Astrocyte of the spinal cord (primary cell): Measurements from ENCODE around the gene SSBP2.
"Not testable (repeated sequence)": the region's sequence is repeated elsewhere in the genome, so short reads cannot be mapped to it uniquely, and the experiment has no call there.

Source experiments
- DNase-seq: peaks from one replicate; pipeline ENCODE4 v3.0.0; 2011; ENCODE audit warnings: low read depth, low spot score
- H3K4me3 ChIP-seq: 2 replicates; pipeline ENCODE4 v1.5.1; 2011; ENCODE audit warnings: low read depth, mild to moderate bottlenecking, low read length, moderate library complexity
- CTCF ChIP-seq: IDR thresholded peaks from 2 replicates; pipeline ENCODE4 v1.5.1; 2012; ENCODE audit warnings: low read depth, mild to moderate bottlenecking, low read length, inconsistent platforms
- in situ Hi-C: cut with HindIII; loops from 2 replicates; pipeline ENCODE4 v1.10.0; 2017; ENCODE audit warnings: low sequenced_read_pairs

The SSBP2 gene

GRCh38 chr5:81685471-81685870, 65.4 kb downstream of the SSBP2 start:
- TF ChIP-seq CTCF, result no peak
- H3K4me3 ChIP-seq, result no peak overlapping the region
- in situ Hi-C loops, result no loop called here
- no peak for DNase-seq

- in situ Hi-C loops, result no loop called here
- DNase-seq, result no peak
- TF ChIP-seq CTCF, result no peak
- H3K4me3 ChIP-seq, result no peak overlapping the region
Measured at GRCh38 chr5:81679885-81680284, 71.0 kb downstream of the SSBP2 start.

GRCh38 chr5:81675420-81675819, 75.5 kb downstream of the SSBP2 start:
- in situ Hi-C loops, result no loop called here
- H3K4me3 ChIP-seq, result no peak overlapping the region
- no peak for TF ChIP-seq CTCF
- DNase-seq, result no peak

- in situ Hi-C loops, result no loop called here
- H3K4me3 ChIP-seq, result no peak overlapping the region
- DNase-seq, result no peak
- TF ChIP-seq CTCF, result no peak
Measured at GRCh38 chr5:81665795-81666194, 85.1 kb downstream of the SSBP2 start.

- DNase-seq, in situ Hi-C loops, H3K4me3 ChIP-seq: not testable (repeated sequence)
Measured at GRCh38 chr5:81660624-81661023, 90.3 kb downstream of the SSBP2 start.

- TF ChIP-seq CTCF, result no peak
- in situ Hi-C loops, result no loop called here
- no peak for DNase-seq
- no peak overlapping the region for H3K4me3 ChIP-seq
Measured at GRCh38 chr5:81657386-81657785, 93.5 kb downstream of the SSBP2 start.

GRCh38 chr5:81656783-81657182, 94.1 kb downstream of the SSBP2 start:
- in situ Hi-C loops, result no loop called here
- H3K4me3 ChIP-seq, result no peak overlapping the region
- DNase-seq, result no peak
- no peak for TF ChIP-seq CTCF
